ENCODE results near the gene BHLHA15. TPM values are rescaled to one million over a fixed set of nuclear protein-coding genes. Genes with fewer than 3 reads are reported as not detected.

BHLHA15 gene
- total RNA-seq, 1 experiment from 2014 or later = 3.4 TPM

GRCh38 chr7:98203261-98203963 is 7.8 kb upstream of the BHLHA15 start:
- no peak for TF ChIP-seq CTCF (IDR thresholded peaks at IDR 0.05; ENCODE audit: insufficient read depth in 1 of 2, low read depth in 1 of 2, low read length in 1 of 2, severe bottlenecking in 1 of 2, unreplicated experiment in 1 of 2)
- H3K4me3 Mint-ChIP-seq (ENCODE audit: unreplicated experiment) = no peak overlapping the region
- H3K9me3 ChIP-seq = no peaks in the 10 kb centered on the region
- peaks cover 41% of the 10 kb centered on the region for H3K36me3 Mint-ChIP-seq (ENCODE audit: insufficient read depth, unreplicated experiment)
- H3K4me3 ChIP-seq (ENCODE audit: low read depth, low read length) = no peak overlapping the region
- peaks cover 7% of the 10 kb centered on the region for H3K4me1 Mint-ChIP-seq (ENCODE audit: low read depth, unreplicated experiment)
- H3K36me3 ChIP-seq (ENCODE audit: control insufficient read depth, insufficient read depth, low read length) = peaks cover 2% of the 10 kb centered on the region
- DNase-seq = no peak
- CTCF ChIA-PET = no interaction called here
- intact Hi-C loops (cut with micrococcal nuclease; ENCODE audit: unreplicated experiment) = no loop called here
- no peaks in the 10 kb centered on the region for H3K27me3 ChIP-seq (replicated peaks; ENCODE audit: control insufficient read depth, insufficient read depth, low read length)
- BruUV-seq (replicated peaks) = no TSS peak
- H3K4me1 ChIP-seq = peaks cover 7% of the 10 kb centered on the region
- H3K27me3 Mint-ChIP-seq (ENCODE audit: insufficient read depth, unreplicated experiment) = no peaks in the 10 kb centered on the region
- POLR2A ChIA-PET = no interaction called here
- H3K27ac Mint-ChIP-seq (ENCODE audit: unreplicated experiment) = no peak overlapping the region
- no peaks in the 10 kb centered on the region for H3K9me3 Mint-ChIP-seq (ENCODE audit: unreplicated experiment)

- no peaks in the 10 kb centered on the region for H3K9me3 ChIP-seq
- no peak overlapping the region for H3K4me3 ChIP-seq (ENCODE audit: low read depth, low read length)
- intact Hi-C loops (cut with micrococcal nuclease; ENCODE audit: unreplicated experiment) = no loop called here
- Mint-ChIP-seq H3K27me3 (ENCODE audit: insufficient read depth, unreplicated experiment) (no peaks in the 10 kb centered on the region), H3K9me3 (ENCODE audit: unreplicated experiment) (no peaks in the 10 kb centered on the region), H3K36me3 (ENCODE audit: insufficient read depth, unreplicated experiment) (peaks cover 41% of the 10 kb centered on the region), H3K4me1 (ENCODE audit: low read depth, unreplicated experiment) (peaks cover 7% of the 10 kb centered on the region), H3K27ac (ENCODE audit: unreplicated experiment) (peak overlapping the region; percentile 50), H3K4me3 (ENCODE audit: unreplicated experiment) (no peak overlapping the region)
- POLR2A ChIA-PET = no interaction called here
- CTCF ChIA-PET = no interaction called here
- peaks cover 2% of the 10 kb centered on the region for H3K36me3 ChIP-seq (ENCODE audit: control insufficient read depth, insufficient read depth, low read length)
- DNase-seq = no peak
- BruUV-seq (replicated peaks) = no TSS peak
- no peak for TF ChIP-seq CTCF (IDR thresholded peaks at IDR 0.05; ENCODE audit: insufficient read depth in 1 of 2, low read depth in 1 of 2, low read length in 1 of 2, severe bottlenecking in 1 of 2, unreplicated experiment in 1 of 2)
- peaks cover 7% of the 10 kb centered on the region for H3K4me1 ChIP-seq
- no peaks in the 10 kb centered on the region for H3K27me3 ChIP-seq (replicated peaks; ENCODE audit: control insufficient read depth, insufficient read depth, low read length)
These were observed 7.2 kb upstream of the BHLHA15 start for GRCh38 chr7:98203964-98204605.

GRCh38 chr7:98204670-98205069 is 6.6 kb upstream of the BHLHA15 start:
- intact Hi-C loops (cut with micrococcal nuclease; ENCODE audit: unreplicated experiment) = no loop called here
- Histone ChIP-seq H3K4me1 (peaks cover 7% of the 10 kb centered on the region), H3K36me3 (ENCODE audit: control insufficient read depth, insufficient read depth, low read length) (peaks cover 2% of the 10 kb centered on the region), H3K27me3 (replicated peaks; ENCODE audit: control insufficient read depth, insufficient read depth, low read length) (no peaks in the 10 kb centered on the region), H3K4me3 (ENCODE audit: low read depth, low read length) (no peak overlapping the region), H3K9me3 (no peaks in the 10 kb centered on the region)
- Mint-ChIP-seq H3K9me3 (ENCODE audit: unreplicated experiment) (no peaks in the 10 kb centered on the region), H3K27me3 (ENCODE audit: insufficient read depth, unreplicated experiment) (no peaks in the 10 kb centered on the region), H3K4me3 (ENCODE audit: unreplicated experiment) (no peak overlapping the region), H3K4me1 (ENCODE audit: low read depth, unreplicated experiment) (peaks cover 7% of the 10 kb centered on the region), H3K36me3 (ENCODE audit: insufficient read depth, unreplicated experiment) (peaks cover 41% of the 10 kb centered on the region), H3K27ac (ENCODE audit: unreplicated experiment) (peak overlapping the region; percentile 50)
- DNase-seq = peak in 1 of 2 experiments; percentile 24
- no TSS peak for BruUV-seq (replicated peaks)
- no peak for TF ChIP-seq CTCF (IDR thresholded peaks at IDR 0.05; ENCODE audit: insufficient read depth in 1 of 2, low read depth in 1 of 2, low read length in 1 of 2, severe bottlenecking in 1 of 2, unreplicated experiment in 1 of 2)
- POLR2A ChIA-PET = no interaction called here
- CTCF ChIA-PET = no interaction called here
